NT2/D1 (cell line): Measurements from ENCODE around the gene BFSP1.

ENCODE experiments used
- SUZ12 ChIP-seq: IDR thresholded peaks from 2 replicates; pipeline ENCODE4 v1.6.1; 2011; ENCODE audit not compliant: insufficient read length, insufficient read depth; ENCODE audit errors: extremely low read depth
- YY1 ChIP-seq: IDR thresholded peaks from 2 replicates; pipeline ENCODE4 v1.6.1; 2011; ENCODE audit not compliant: insufficient read length, insufficient read depth
- ZNF274 ChIP-seq: IDR thresholded peaks from 2 replicates; pipeline ENCODE4 v1.6.1; 2011; ENCODE audit warnings: mild to moderate bottlenecking, low read depth, low read length

- TF ChIP-seq ZNF274 = no peak
- TF ChIP-seq YY1 = no peak
- no peak for TF ChIP-seq SUZ12
Observed at GRCh38 chr20:17573463-17573862, 42.3 kb upstream of the BFSP1 start.
